HG03064 (cell line): ENCODE data around the gene SFXN1.

Source experiments
- ATAC-seq: cut with Tn5 transposase; IDR thresholded peaks from one replicate; pipeline ENCODE4 v1.9.1; 2021; ENCODE audit warnings: low read depth; ENCODE audit not compliant: unreplicated experiment

SFXN1 gene

DNA sequence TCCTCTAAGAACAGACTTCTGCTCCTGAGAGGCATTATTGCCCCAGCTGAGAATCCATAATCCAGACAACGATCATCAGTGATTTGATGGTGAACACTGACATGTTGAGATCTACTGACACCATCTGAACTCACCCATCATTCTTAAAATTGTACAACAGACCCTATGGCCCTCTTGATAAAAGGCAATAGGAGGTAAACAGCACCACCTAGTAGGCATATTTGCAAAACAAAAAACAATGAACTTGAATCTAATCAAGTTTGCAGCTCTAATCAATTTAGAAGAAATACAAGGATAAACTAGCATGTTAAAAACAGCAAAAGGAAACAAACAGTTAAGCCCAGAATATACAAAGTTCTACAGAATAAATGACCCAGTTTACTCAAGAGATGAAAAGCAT is 89.6 kb downstream of the SFXN1 start:
- ATAC-seq = no peak

GRCh38 chr5:175569701-175570100 is 91.3 kb downstream of the SFXN1 start:
- ATAC-seq = no peak

GRCh38 chr5:175572886-175573285 is 94.5 kb downstream of the SFXN1 start:
- no peak for ATAC-seq

DNA sequence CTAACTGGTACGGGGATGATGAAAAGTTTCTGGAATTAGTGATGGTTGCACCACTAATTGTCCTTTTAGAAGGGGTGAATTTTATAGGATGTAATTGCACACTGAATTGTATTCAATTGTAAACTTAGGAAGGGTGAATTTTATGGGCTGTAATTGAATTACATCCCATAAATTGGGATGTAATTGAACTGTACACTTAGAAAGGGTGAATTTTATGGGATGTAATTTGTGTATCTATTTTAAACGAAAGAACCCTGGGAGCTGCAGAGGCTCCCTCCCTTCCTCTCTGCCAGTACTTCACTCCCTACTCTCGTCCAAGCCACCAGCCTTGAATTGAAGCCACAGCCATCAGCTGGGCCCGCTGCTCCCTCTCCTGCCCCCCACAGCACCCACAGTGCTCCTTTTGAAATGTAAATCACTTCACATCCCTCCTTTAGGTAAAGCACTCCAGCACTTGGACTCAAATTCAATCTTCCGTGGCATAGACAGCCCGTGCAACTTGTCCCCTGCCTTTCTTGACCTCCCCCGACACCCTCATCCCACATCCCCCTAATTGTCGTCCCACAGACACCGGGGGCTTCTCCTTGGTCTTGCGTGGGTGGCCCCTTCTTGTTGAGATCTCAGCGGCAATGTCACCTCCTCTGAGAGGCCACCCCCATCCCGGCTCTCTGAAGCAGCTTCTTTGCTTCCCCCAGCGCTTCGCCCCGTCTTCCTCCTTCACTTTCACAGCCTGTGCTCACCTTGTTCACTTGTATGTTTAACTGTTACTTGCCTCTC is 95.3 kb downstream of the SFXN1 start:
- ATAC-seq = no peak

- no peak for ATAC-seq
Observed at GRCh38 chr5:175575301-175575700, 96.9 kb downstream of the SFXN1 start.

- ATAC-seq = no peak
Observed at GRCh38 chr5:175576096-175576495, 97.7 kb downstream of the SFXN1 start.

GRCh38 chr5:175576591-175576990 is 98.2 kb downstream of the SFXN1 start:
- no peak for ATAC-seq
